Fibroblast of skin of scalp (primary cell): Measurements from ENCODE around the gene SYNCRIP. TPM values are rescaled to one million over a fixed set of nuclear protein-coding genes. Genes with fewer than 3 reads are reported as not detected.
"Not testable (repeated sequence)": the region's sequence is repeated elsewhere in the genome, so short reads cannot be mapped to it uniquely, and the experiment has no call there.

Experiments used
- DNase-seq: peaks from one replicate; pipeline ENCODE4 v3.0.0-alpha.2; 2013
- polyA plus RNA-seq, 2 experiments: library from polyadenylated mRNA; unstranded; fragments of 120-200 nt; gene quantifications; one replicate each; pipeline ENCODE4 v1.2.1, GENCODE V29; 2013; ENCODE audit not compliant: insufficient read length in 2 of 2

Gene SYNCRIP
- polyA plus RNA-seq (2013, experiment 1 of 2; ENCODE audit: insufficient read length): 132 TPM
- polyA plus RNA-seq (2013, experiment 2 of 2; ENCODE audit: insufficient read length): 140 TPM

- DNase-seq: peak; percentile 100
Measured at GRCh38 chr6:85642774-85643536, at the start of gene SYNCRIP. Gene SYNCRIP (minus strand): TSS chr6:85642886. CDS start chr6:85641439, 1,447 bp downstream.

- DNase-seq: no peak
Measured at GRCh38 chr6:85691478-85691877, 48.8 kb upstream of the SYNCRIP start.

GRCh38 chr6:85690071-85690470 lies 47.4 kb upstream of the SYNCRIP start:
- no peak for DNase-seq

GRCh38 chr6:85685713-85686112 lies 43.0 kb upstream of the SYNCRIP start:
- no peak for DNase-seq

- no peak for DNase-seq
Measured at GRCh38 chr6:85684809-85685171, 42.1 kb upstream of the SYNCRIP start.

- no peak for DNase-seq
Measured at GRCh38 chr6:85684133-85684808, 41.6 kb upstream of the SYNCRIP start.

GRCh38 chr6:85681899-85682298 lies 39.2 kb upstream of the SYNCRIP start:
- DNase-seq: not testable (repeated sequence)

- no peak for DNase-seq
Measured at GRCh38 chr6:85680388-85680787, 37.7 kb upstream of the SYNCRIP start.

- no peak for DNase-seq
Measured at GRCh38 chr6:85679445-85680123, 36.9 kb upstream of the SYNCRIP start.

- DNase-seq: peak; percentile 100
Measured at GRCh38 chr6:85678602-85679444, 36.1 kb upstream of the SYNCRIP start.

- no peak for DNase-seq
Measured at GRCh38 chr6:85678026-85678601, 35.4 kb upstream of the SYNCRIP start.

- peak; percentile 51 for DNase-seq
Measured at GRCh38 chr6:85677234-85677956, 34.7 kb upstream of the SYNCRIP start.

GRCh38 chr6:85676086-85676729 lies 33.5 kb upstream of the SYNCRIP start:
- no peak for DNase-seq

- DNase-seq: peak; percentile 36
Measured at GRCh38 chr6:85675030-85675819, 32.5 kb upstream of the SYNCRIP start.

GRCh38 chr6:85674604-85675003 lies 31.9 kb upstream of the SYNCRIP start:
- DNase-seq: no peak

GRCh38 chr6:85673198-85674139 lies 30.8 kb upstream of the SYNCRIP start:
- DNase-seq: no peak

GRCh38 chr6:85672623-85673022 lies 29.9 kb upstream of the SYNCRIP start:
- DNase-seq: no peak

GRCh38 chr6:85672050-85672449 lies 29.4 kb upstream of the SYNCRIP start:
- DNase-seq: no peak

- DNase-seq: peak; percentile 47
Measured at GRCh38 chr6:85670573-85670972, 27.9 kb upstream of the SYNCRIP start.
